Ecto neural progenitor cell (in vitro differentiated cells): ENCODE measurements around the gene ABTB2.

ENCODE experiments used
- DNase-seq: peaks from one replicate; pipeline ENCODE4 v3.0.0-alpha.2; 2018; ENCODE audit warnings: low spot score

Gene ABTB2

GRCh38 chr11:34166806-34167740, 190.7 kb downstream of the ABTB2 start:
- no peak for DNase-seq

GRCh38 chr11:34165786-34166555, 191.8 kb downstream of the ABTB2 start:
- DNase-seq: no peak

- DNase-seq: no peak
Measured at GRCh38 chr11:34165121-34165520, 192.7 kb downstream of the ABTB2 start.

GRCh38 chr11:34162856-34163255, 195.0 kb downstream of the ABTB2 start:
- DNase-seq: no peak

GRCh38 chr11:34162493-34162820, 195.4 kb downstream of the ABTB2 start:
- no peak for DNase-seq

- DNase-seq: no peak
Measured at GRCh38 chr11:34161812-34162492, 195.9 kb downstream of the ABTB2 start.

GRCh38 chr11:34161361-34161760, 196.4 kb downstream of the ABTB2 start:
- no peak for DNase-seq

GRCh38 chr11:34160791-34161190, 197.0 kb downstream of the ABTB2 start:
- no peak for DNase-seq

GRCh38 chr11:34160049-34160721, 197.6 kb downstream of the ABTB2 start:
- DNase-seq: no peak

GRCh38 chr11:34158661-34159060, 199.1 kb downstream of the ABTB2 start:
- DNase-seq: no peak

- no peak for DNase-seq
Measured at GRCh38 chr11:34157163-34157562, 200.6 kb downstream of the ABTB2 start.

- no peak for DNase-seq
Measured at GRCh38 chr11:34155757-34156062, 202.1 kb downstream of the ABTB2 start.

- no peak for DNase-seq
Measured at GRCh38 chr11:34155057-34155756, 202.6 kb downstream of the ABTB2 start.

- DNase-seq: no peak
Measured at GRCh38 chr11:34154059-34154875, 203.5 kb downstream of the ABTB2 start.

GRCh38 chr11:34151916-34152845, 205.6 kb downstream of the ABTB2 start:
- no peak for DNase-seq

GRCh38 chr11:34151166-34151565, 206.6 kb downstream of the ABTB2 start:
- no peak for DNase-seq

- no peak for DNase-seq
Measured at GRCh38 chr11:34150494-34151151, 207.2 kb downstream of the ABTB2 start.

GRCh38 chr11:34149786-34150185, 208.0 kb downstream of the ABTB2 start:
- DNase-seq: no peak

- no peak for DNase-seq
Measured at GRCh38 chr11:34149274-34149673, 208.5 kb downstream of the ABTB2 start.
